Fibroblast of mammary gland (primary cell): ENCODE measurements around the gene PRR15L.

ENCODE experiments used
- DNase-seq: peaks from one replicate; pipeline ENCODE4 v3.0.0-alpha.2; 2010; ENCODE audit warnings: low read depth
- H3K4me3 ChIP-seq: 2 replicates; pipeline ENCODE4 v1.5.1; 2011; ENCODE audit warnings: low read depth, mild to moderate bottlenecking, low read length, moderate library complexity; ENCODE audit not compliant: control insufficient read depth
- CTCF ChIP-seq: conservative IDR thresholded peaks from 2 replicates; pipeline ENCODE4 v1.5.1; 2011; ENCODE audit warnings: low read depth, low read length, inconsistent platforms; ENCODE audit not compliant: control insufficient read depth, insufficient read depth

The PRR15L gene

GRCh38 chr17:47959825-47960655 lies 2.4 kb upstream of the PRR15L start:
- DNase-seq, result no peak
- TF ChIP-seq CTCF, result no peak
- no peak overlapping the region for H3K4me3 ChIP-seq

- no peak overlapping the region for H3K4me3 ChIP-seq
- no peak for DNase-seq
These were observed 692 bp downstream of the PRR15L start for GRCh38 chr17:47956791-47957590.

GRCh38 chr17:47955497-47956461 lies 1.9 kb downstream of the PRR15L start:
- no peak for DNase-seq
- TF ChIP-seq CTCF, result no peak

More at GRCh38 chr17:47956791-47957590, 692 bp downstream of the PRR15L start:
- TF ChIP-seq CTCF, result no peak

GRCh38 chr17:47953909-47954308 lies 3.8 kb downstream of the PRR15L start:
- no peak for TF ChIP-seq CTCF
- DNase-seq, result no peak
- no peak overlapping the region for H3K4me3 ChIP-seq

More at GRCh38 chr17:47955497-47956461, 1.9 kb downstream of the PRR15L start:
- H3K4me3 ChIP-seq, result no peak overlapping the region

GRCh38 chr17:47952171-47953021 lies 5.3 kb downstream of the PRR15L start:
- no peak overlapping the region for H3K4me3 ChIP-seq
- no peak for TF ChIP-seq CTCF
- DNase-seq, result no peak
